Stimulated activated CD4-positive, alpha-beta T cell treated with anti-CD3 and anti-CD28 coated beads, Interleukin-12 subunit alpha, Interleukin-12 subunit beta, amount 100 ng/mL, for 24 hours (primary cell): ENCODE results near the gene PHLDA2.

Experiments used
- DNase-seq, 2 experiments: peaks; one replicate each; pipeline ENCODE4 v3.0.0-alpha.2; 2020; ENCODE audit warnings: low read depth in 2 of 2

Gene PHLDA2

DNA sequence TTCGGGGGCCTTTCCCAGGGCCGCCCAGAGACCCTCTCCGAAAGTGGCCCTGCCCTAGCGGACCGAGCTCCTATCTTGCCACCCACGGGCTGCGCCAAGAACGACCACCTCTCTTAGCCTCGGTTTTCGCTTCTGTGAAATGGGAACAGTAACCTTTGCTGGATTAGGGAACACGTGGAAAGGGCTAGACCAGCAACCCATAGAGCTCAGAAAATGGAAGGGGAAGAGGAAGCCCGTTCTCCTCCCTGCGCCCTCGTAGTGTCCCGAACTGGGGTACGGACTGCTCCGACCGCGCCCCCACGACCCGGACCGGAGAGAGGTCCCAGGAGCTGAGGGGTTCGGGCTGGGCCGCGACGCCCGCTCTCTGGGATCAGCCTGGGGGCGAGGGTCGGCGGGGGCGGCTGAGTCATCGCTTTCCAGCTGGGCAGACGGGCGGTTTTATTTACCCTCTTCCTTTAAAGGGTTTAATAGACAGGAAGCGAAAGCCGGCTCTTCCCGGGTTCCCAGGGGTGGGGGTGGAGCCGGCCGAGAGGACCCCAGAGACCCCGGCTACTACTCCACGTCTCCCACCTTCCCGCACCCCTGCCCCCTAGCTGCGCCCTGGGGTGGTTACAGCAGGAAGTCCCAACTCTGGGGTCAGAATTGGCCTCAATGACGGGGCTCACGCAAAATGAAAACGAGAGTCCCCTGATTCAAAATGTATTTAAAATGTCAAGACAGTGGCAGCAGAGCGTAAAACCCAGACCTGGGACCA, 907 bp upstream of the PHLDA2 start:
- DNase-seq, result no peak

DNA sequence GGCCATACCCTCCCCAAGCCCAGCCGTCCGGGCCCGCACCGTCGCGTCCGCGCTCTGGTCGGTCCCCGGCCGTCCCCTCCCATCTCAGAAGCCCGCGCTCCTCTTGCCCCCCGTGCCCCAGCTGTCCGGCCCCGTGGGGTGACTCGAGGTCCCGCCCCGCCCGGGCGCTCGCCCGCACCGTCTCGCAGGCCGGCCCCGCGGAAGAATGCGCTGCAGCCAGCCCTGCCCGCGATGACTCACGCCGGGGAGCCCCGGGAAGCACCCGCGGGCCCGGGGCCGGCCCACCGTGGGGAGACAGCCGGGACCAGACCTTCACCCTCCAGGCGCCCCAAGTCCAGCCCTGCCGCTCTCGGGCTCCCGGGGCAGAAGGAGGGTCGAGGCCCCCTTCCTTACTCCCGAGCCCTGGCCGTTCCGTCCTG, 320 bp upstream of the PHLDA2 start:
- no peak for DNase-seq

GRCh38 chr11:2927851-2928604, 1.2 kb downstream of the PHLDA2 start:
- no peak for DNase-seq

- no peak for DNase-seq
Measured at GRCh38 chr11:2927121-2927800, 2.0 kb downstream of the PHLDA2 start.

- DNase-seq, result no peak
Measured at GRCh38 chr11:2926611-2927051, 2.6 kb downstream of the PHLDA2 start.

DNA sequence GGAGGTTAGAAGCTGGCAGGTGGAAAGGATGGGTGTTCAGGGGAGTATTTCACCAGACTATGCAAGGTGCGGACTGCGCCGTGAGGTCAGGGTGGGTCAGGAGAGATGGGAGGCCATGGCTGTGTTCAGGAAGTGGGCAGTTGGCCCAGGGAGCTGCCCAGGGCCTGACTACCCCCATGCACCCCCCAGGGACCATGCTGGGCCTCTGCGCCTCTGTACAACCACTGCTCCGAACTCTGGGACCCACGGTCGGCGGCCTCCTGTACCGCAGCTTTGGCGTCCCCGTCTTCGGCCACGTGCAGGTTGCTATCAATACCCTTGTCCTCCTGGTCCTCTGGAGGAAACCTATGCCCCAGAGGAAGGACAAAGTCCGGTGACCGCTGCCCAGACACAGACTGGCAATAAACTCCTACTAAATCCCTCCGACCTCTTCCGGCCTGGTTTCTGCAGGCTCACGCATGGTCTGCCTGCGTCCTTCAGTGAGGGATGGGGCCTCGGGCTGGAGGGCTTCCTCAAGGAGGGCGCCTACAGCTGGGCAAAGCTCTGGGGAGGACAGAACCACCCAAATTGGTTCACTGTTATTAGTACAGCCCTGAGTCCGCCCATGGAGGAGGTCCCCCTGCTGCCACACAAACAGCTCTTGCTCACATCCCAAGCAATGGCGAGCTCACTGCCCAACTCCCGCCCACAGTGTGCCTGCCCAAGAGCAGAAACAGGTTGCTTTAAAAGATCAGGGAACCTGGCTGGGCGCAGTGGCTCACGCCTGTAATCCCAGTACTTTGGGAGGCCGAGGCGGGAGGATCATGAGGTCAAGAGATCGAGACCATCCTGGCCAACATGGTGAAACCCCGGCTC, 4.2 kb downstream of the PHLDA2 start:
- DNase-seq, result no peak

- DNase-seq, result no peak
Measured at GRCh38 chr11:2924381-2924780, 4.8 kb downstream of the PHLDA2 start.

DNA sequence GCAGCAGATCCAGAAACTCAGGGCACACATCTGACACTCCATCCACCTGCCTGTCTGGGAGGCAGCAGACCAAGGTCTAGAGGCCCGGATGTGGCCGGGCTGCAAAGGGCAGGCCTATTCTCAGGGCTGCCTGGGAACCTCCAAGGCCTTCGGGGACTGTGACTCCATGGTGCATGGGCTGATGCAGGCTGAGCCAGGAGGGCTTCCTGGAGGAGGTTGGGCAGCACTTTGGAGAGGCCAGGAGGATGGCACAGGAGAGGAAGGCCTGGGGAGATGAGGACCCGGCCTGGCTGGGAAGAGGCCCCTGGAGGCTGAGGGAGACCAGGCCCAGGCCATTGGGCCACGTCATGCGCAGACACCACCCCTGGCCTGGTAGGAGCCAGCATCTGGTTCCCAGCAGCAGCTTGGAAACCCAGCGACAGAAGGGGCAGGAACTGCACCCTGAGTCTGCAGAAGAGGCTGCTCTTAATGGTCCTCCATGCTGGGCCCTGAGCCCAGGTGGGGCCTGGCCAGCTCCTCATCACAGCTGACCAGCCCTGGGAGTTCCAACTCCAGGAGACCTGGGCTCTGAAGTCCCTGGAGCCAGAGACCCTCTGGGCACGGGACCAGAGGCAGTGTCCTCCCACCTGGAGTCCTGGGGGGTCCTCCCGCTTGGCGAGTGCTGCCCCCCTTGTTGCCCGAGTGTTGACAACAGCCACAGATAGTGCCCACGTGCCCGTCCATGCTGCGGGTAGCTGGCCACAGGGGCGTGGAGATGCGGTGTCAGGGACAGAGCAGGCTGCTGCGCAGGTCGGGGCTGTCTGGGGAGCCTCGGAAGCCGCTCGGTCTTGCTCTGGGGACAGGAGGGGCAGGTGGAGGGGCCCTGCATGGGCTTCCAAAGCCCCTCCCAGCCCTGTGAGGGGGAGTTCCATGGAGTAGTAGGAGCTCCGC, 5.5 kb downstream of the PHLDA2 start:
- no peak for DNase-seq

GRCh38 chr11:2922655-2923054, 6.6 kb downstream of the PHLDA2 start:
- DNase-seq, result no peak

DNA sequence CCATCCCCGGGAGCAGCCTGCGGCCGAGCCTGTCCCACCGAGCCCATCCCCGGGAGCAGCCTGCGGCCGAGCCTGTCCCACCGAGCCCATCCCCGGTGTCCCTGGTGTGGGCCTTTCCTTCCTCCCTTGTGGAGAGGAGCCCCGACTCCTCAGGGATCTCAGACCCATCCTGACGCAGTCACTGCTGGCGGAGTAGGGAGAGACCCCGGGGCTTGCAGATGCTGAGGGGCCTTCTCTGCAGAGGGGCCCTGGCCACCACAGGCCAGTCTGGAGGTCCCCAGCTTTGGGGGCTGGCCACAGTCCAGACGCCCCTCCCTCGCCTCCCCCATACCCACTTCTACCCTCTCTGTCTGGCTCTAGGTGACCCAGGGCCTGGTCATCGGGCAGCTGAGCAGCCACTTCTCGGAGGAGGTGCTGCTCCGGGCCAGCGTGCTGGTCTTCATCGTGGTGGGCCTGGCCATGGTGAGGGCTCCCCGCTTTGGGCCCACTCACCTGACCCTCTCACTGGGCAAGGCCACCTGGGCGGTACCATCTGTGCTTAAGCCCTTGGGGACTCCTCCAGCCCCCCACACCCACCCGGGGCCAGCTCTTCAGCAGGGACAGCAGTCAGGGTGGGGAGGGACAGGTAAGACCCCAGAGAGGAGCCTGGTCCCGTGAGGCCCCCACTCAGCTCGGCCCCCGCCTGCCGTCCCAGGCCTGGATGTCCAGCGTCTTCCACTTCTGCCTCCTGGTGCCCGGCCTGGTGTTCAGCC, 7.3 kb downstream of the PHLDA2 start:
- no peak for DNase-seq

- DNase-seq, result no peak
Measured at GRCh38 chr11:2921261-2921660, 8.0 kb downstream of the PHLDA2 start.

DNA sequence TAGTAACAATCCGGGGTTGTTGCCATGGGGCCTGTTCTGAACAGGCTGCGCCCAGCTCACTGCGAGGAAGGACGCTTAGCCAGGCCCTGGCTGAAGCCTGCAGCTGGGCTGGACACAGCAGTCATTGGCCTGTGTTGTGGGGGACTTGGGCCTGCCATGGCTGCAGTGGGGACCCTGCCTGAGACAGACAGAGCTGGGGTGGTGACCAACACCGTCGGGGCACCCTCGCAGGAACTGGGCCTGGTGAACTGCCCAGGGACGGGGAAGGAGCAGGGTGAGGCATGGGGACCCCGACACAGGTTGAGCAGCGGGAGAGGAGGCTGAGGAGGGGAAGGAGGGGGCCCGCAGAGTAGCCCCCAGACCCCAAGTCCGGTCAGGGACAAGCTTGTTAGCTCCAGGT, 8.9 kb downstream of the PHLDA2 start:
- DNase-seq, result no peak

GRCh38 chr11:2919837-2920236, 9.4 kb downstream of the PHLDA2 start:
- no peak for DNase-seq

DNA sequence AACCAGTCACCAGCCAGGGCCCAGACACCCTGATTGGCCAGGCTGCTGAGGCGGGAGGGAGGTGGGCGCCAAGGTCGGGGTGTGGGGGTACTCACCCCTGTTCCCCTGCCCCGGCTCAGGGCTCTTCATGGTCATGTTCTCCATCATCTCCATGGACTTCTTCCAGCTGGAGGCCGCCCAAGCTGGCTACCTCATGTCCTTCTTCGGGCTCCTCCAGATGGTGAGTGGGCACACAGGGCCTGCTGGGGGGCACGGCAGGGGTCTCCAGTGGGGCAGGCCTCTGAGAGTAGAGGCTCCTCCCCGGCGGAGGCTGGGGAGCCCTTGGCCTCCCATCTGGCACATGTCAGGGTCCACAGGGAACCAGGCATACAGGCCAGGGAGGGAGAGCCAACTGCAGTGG, 10.0 kb downstream of the PHLDA2 start:
- DNase-seq, result no peak

GRCh38 chr11:2917842-2918490, 11.3 kb downstream of the PHLDA2 start:
- no peak for DNase-seq

DNA sequence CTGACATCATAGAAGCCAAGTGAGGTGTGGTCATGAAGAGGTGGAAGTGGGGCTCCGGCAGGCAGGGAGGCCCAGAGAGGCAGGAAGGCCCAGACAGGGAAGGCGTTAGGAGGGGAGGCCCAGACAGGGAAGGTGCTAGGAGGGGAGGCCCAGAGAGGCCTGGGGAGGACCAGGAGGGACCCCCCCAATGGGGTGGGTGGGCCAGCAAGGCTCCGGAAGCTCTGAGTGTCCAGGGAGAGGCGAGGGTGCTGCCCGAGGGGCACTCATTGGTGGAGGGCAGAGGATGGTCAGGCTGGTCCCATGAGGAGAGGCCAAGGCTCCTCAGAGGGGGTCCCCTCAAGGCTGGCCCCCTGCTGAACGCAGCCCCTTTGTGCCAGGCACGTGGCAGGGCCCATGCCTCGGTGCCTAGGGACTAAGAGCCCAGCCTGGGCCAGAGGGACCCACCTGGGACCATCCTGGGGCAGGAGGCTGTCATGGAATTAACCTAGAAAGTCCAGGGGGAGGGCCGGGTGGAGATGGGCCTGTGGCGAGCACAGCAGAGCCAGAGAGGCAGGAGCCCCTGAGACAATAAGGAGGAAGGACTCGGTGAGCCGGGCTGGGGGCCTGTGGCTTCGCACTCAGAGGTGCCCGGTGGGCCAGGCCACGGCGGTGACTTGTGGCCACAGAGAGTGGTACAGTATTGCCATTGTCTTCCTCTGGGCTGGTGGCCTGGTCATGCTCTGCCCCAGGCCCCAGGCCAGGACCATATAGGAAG, 12.2 kb downstream of the PHLDA2 start:
- no peak for DNase-seq

DNA sequence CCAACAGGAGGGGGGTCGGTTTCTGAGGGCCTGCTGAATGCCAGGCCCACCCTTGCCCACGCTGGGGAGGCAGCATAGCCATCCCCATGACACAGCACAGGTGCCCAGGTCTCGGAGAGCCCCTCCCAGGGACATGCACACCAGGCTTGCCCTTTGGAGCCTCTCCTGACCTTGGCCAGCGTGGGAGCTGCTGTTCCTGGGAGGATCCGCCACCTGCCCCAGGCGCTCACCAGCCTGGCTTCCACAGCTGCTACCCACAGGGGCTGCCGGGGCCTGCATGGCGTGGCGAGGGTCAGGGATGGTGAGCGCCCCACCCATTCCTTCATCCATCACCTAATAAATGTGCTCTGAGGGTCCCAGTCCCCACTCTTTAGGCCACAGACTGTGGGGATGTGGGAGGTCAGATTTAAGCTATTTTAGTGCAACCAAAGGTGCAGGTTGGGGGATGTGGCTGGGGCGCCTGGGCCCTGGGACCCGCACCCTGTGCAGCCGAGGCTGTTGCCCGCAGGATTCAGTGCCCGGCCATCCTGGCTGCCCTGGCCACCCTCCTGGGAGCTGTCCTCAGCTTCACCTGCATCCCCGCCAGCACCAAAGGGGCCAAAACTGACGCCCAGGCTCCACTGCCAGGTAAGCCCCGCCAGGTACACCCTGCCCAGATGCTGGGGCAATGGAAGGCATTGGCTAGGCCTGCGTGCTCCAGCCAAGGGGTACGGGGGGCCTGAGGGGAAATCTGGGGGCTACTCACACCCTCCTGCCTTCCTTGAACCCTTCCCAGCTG, 12.9 kb downstream of the PHLDA2 start:
- no peak for DNase-seq

- DNase-seq, result no peak
Measured at GRCh38 chr11:2915473-2915872, 13.7 kb downstream of the PHLDA2 start.
